Measurements from ENCODE around the gene TTC39C. TPM values are rescaled to one million over a fixed set of nuclear protein-coding genes. Genes with fewer than 3 reads are reported as not detected.

Gene TTC39C
- total RNA-seq, 2 donors from 2014 or later, result 187 to 226 TPM

DNA sequence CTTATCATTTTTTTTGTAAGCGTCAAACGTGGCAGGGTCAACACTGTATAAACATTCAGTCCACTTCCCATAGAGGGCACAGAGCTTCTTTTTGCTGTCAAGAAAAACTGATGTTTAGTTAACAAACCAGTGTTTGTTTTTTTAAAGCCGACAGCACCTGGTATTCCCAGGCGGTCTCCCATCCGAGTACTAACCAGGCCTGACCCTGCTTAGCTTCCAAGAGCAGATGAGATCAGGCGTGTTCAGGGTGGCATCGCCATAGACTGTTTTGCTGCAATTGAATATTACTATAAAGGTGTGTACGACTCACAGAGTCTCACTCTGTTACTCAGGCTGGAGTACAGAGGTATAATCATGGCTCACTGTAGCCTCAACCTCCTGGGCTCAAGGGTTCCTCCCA is 155.8 kb downstream of the TTC39C start:
- H3K9me3 ChIP-seq (ENCODE audit: control insufficient read depth, low read length, poor library complexity, severe bottlenecking), result no peaks in the 10 kb centered on the region
- ATAC-seq, result no peak
- Mint-ChIP-seq H3K27me3 (no peaks in the 10 kb centered on the region), H3K4me3 (no peak overlapping the region), H3K4me1 (no peaks in the 10 kb centered on the region), H3K36me3 (ENCODE audit: low read depth) (peaks cover 5% of the 10 kb centered on the region), H3K27ac (no peak overlapping the region)
- DNase-seq, result no peak

DNA sequence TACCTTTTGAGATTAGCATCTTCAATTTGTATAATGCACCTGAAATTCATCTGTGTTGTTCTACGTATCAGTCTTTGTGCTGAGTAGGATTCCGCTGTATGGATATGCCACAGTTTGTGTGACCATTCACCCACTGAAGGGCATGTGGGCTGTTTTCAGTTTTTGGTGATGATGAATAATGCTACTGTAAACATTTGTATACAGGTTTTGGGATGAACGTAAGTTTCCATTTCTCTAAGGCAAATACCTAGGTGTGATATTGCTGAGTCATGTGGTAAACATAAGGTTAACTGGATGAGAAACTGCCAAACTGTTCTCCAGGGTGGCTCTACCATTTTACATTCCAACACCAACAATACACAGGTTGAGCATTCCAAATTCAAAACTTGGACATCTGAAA is 159.4 kb downstream of the TTC39C start:
- no peak for ATAC-seq
- Mint-ChIP-seq H3K36me3 (ENCODE audit: low read depth) (peaks cover 5% of the 10 kb centered on the region), H3K27me3 (no peaks in the 10 kb centered on the region), H3K4me1 (peaks cover 4% of the 10 kb centered on the region), H3K4me3 (no peak overlapping the region), H3K27ac (no peak overlapping the region)
- no peaks in the 10 kb centered on the region for H3K9me3 ChIP-seq (ENCODE audit: control insufficient read depth, low read length, poor library complexity, severe bottlenecking)
- DNase-seq, result no peak

DNA sequence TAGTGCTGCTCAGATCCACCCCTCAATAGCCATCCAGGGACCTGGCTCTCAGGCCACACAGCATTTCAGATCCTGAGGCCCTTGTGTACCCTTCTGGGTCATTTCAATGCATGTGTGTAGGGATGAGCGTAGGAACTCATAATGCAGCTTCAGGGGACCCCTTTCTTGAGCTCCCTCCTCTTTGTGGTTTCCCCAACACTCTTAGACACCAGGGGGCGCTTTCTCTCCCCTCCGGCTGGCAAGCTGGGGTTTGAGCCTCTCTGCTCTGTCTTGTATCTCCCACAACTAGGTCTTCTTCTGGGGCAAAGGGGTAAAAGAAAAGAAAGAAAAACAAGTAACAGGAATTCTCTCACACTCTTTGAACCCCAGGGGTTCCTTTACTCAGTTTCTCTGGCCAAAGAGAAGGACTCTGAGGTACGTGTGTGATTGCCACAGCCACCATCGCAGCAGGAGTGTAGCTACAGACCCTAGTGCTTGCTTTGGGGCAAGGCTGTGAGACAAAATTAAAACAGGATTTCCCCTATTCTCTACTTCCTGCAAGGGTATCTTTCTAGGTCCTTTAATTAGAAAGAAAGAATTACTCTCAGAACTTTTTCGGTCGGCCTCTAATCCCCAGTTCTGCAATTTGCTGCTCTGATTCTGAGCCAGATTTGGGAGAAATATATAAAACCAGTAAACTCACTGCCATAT is 162.3 kb downstream of the TTC39C start:
- H3K27ac Mint-ChIP-seq, result no peak overlapping the region
- no peak overlapping the region for H3K4me3 Mint-ChIP-seq
- ATAC-seq, result peak; percentile 51
- no peaks in the 10 kb centered on the region for H3K27me3 Mint-ChIP-seq
- H3K36me3 Mint-ChIP-seq (ENCODE audit: low read depth), result peaks cover 5% of the 10 kb centered on the region
- H3K4me1 Mint-ChIP-seq, result peaks cover 4% of the 10 kb centered on the region
- DNase-seq, result peak in 1 of 3 donors; percentile 28
- H3K9me3 ChIP-seq (ENCODE audit: control insufficient read depth, low read length, poor library complexity, severe bottlenecking), result no peaks in the 10 kb centered on the region

DNA sequence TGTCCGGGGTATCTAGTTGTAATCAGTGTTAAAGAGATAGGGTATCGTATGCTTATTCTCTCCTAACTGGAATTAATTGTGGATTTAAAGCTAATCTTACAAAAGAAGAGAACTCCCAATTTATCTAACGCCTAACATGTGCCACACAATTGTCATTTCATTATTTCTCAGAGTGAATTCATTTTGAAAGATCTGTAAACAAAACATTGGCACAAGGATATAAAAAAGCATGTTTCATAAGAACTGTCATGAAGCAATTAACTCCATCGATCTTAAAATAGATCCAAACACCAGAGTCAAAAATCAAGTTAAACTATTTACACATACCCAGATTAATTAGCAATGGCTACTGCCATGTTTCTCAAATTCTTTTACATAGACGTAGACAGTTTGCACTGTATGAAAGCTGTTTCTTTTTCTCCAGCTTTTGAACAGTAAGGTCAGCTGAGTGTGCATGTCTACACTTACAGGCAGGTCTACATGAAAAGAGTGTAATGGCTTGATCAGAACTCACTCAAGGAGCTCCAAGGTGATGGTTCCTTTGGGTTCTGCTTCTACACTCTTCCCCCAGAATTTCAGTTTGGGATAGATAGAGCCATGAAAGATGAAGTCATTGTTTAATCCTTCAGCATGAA is 163.1 kb downstream of the TTC39C start:
- DNase-seq (no peak), ATAC-seq (no peak)
- H3K27ac Mint-ChIP-seq, result no peak overlapping the region
- no peak overlapping the region for H3K4me3 Mint-ChIP-seq
- peaks cover 4% of the 10 kb centered on the region for H3K4me1 Mint-ChIP-seq
- H3K27me3 Mint-ChIP-seq, result no peaks in the 10 kb centered on the region
- H3K9me3 ChIP-seq (ENCODE audit: control insufficient read depth, low read length, poor library complexity, severe bottlenecking), result no peaks in the 10 kb centered on the region
- H3K36me3 Mint-ChIP-seq (ENCODE audit: low read depth), result peaks cover 5% of the 10 kb centered on the region

DNA sequence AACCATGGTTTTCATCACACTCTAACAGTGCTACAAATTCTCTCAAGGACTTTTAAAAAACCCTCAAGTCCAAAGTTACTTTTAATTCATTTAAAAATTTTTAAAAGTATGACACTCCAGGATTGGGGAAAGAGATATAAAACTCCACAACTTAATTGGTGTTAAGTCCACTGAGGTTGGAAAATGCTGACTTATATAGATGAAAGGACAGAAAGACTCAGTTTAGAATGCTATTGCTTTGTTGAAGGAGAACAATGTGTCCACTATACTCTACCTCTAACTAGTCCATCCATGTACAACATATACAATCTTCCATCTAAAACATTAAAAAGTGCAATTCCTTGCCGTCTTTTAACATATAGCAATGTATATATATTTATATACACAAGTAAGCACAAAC is 165.5 kb downstream of the TTC39C start:
- peaks cover 4% of the 10 kb centered on the region for H3K4me1 Mint-ChIP-seq
- ATAC-seq (no peak), DNase-seq (no peak)
- H3K4me3 Mint-ChIP-seq, result no peak overlapping the region
- H3K36me3 Mint-ChIP-seq (ENCODE audit: low read depth), result peaks cover 3% of the 10 kb centered on the region
- no peak overlapping the region for H3K27ac Mint-ChIP-seq
- no peaks in the 10 kb centered on the region for H3K9me3 ChIP-seq (ENCODE audit: control insufficient read depth, low read length, poor library complexity, severe bottlenecking)
- no peaks in the 10 kb centered on the region for H3K27me3 Mint-ChIP-seq

DNA sequence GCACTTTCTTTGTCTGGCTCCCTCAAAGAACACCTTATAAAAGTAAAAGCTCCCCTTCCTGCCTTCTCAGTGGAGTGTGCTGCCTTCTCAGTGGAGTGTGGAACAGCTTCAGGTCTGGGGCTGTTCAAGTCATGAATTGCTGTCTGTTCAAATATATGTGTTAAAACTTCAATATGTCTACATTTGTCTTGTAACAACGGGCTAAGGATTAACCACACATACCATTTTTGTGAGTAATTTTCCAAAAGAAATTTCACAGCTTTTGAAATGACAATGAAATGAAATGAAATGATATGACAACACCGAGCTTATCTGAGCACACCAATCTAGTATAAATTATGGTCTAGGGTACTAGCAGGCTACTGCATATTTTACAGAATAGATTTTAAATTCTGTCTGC is 167.3 kb downstream of the TTC39C start:
- DNase-seq, result no peak
- Mint-ChIP-seq H3K4me3 (no peak overlapping the region), H3K36me3 (ENCODE audit: low read depth) (peaks cover 3% of the 10 kb centered on the region), H3K27ac (no peak overlapping the region), H3K27me3 (no peaks in the 10 kb centered on the region), H3K4me1 (peaks cover 4% of the 10 kb centered on the region)
- no peaks in the 10 kb centered on the region for H3K9me3 ChIP-seq (ENCODE audit: control insufficient read depth, low read length, poor library complexity, severe bottlenecking)
- ATAC-seq, result no peak

Other genes starting within 250 kb of the TTC39C start
- 1 to 10 TPM; 2.4 to 2.6 TPM for gene CABYR, start 124.3 kb downstream of the TTC39C start, total RNA-seq